ENCODE measurements around the gene LILRA6.

DNA sequence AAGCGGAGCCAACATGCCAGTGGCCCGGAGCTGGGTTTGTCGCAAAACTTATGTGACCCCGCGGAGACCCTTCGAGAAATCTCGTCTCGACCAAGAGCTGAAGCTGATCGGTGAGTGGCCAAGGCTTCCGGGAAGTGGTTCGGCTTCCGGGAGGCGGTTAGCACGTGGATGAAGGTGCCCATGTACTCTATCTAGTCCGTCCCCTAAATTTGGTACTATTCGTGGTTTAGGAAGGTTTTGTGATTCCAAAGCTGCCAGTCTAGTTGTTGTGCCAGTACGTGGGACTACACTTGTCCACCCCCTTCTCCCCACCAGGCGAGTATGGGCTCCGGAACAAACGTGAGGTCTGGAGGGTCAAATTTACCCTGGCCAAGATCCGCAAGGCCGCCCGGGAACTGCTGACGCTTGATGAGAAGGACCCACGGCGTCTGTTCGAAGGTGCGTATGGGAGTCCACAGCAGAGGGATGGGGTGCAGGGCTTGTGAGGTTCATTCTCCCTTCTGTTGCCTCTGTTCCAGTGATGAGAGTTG lies 41.4 kb downstream of the LILRA6 start:
- TF ChIP-seq, protein P1, sequence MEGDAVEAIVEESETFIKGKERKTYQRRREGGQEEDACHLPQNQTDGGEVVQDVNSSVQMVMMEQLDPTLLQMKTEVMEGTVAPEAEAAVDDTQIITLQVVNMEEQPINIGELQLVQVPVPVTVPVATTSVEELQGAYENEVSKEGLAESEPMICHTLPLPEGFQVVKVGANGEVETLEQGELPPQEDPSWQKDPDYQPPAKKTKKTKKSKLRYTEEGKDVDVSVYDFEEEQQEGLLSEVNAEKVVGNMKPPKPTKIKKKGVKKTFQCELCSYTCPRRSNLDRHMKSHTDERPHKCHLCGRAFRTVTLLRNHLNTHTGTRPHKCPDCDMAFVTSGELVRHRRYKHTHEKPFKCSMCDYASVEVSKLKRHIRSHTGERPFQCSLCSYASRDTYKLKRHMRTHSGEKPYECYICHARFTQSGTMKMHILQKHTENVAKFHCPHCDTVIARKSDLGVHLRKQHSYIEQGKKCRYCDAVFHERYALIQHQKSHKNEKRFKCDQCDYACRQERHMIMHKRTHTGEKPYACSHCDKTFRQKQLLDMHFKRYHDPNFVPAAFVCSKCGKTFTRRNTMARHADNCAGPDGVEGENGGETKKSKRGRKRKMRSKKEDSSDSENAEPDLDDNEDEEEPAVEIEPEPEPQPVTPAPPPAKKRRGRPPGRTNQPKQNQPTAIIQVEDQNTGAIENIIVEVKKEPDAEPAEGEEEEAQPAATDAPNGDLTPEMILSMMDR (conservative IDR thresholded peaks at IDR 0.05; ENCODE audit: low read length): no peak
- TF ChIP-seq EZH2phosphoT487 (IDR thresholded peaks at IDR 0.05; ENCODE audit: borderline replicate concordance): no peak
